ENCODE measurements around the gene DCHS1.

The DCHS1 gene

GRCh38 chr11:6599449-6599848 lies 56.2 kb downstream of the DCHS1 start:
- no peak for TF ChIP-seq CTCF (IDR thresholded peaks at IDR 0.05; ENCODE audit: borderline replicate concordance, control extremely low read depth, extremely low read depth, insufficient read depth, missing control alignments)
- in situ Hi-C loops (cut with MboI; ENCODE audit: low sequenced_read_pairs, unreplicated experiment) = no loop called here
- no peak for DNase-seq (ENCODE audit: low spot score)

- DNase-seq (ENCODE audit: low spot score) = no peak
- no peak for TF ChIP-seq CTCF (IDR thresholded peaks at IDR 0.05; ENCODE audit: borderline replicate concordance, control extremely low read depth, extremely low read depth, insufficient read depth, missing control alignments)
- in situ Hi-C loops (cut with MboI; ENCODE audit: low sequenced_read_pairs, unreplicated experiment) = no loop called here
These were observed 57.1 kb downstream of the DCHS1 start for GRCh38 chr11:6598555-6598954.

GRCh38 chr11:6596239-6596877 lies 59.3 kb downstream of the DCHS1 start:
- no peak for DNase-seq (ENCODE audit: low spot score)
- in situ Hi-C loops (cut with MboI; ENCODE audit: low sequenced_read_pairs, unreplicated experiment) = no loop called here
- no peak for TF ChIP-seq CTCF (IDR thresholded peaks at IDR 0.05; ENCODE audit: borderline replicate concordance, control extremely low read depth, extremely low read depth, insufficient read depth, missing control alignments)

DNA sequence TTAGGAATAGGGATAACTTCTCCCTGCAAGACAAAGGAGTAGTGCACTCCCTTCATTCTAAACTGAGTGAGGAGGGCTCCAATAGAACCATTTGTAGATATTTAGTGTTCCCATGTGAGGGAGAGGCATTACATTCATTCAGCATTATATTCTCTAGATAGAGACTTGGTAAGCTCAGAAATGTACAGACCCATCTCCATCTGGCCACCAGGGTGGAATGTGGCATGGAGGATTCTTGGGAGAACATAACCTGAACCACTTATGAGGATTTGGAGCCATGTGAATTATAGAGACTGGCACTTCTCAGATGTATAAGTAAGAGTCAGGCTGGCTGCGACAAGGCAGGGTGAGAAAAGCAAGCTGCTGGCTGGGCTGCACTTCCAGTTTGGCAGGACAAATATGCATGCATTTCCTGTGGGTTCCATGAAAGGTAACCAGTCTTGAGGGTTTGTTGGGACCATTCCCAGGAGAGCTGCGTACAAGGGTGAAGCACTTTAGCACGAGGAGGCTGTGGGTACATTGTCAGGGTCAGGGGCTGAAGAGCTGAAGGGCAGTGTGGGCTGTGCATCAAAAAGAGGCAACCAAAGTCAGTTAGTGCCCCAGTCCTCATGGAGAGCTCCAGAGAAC lies 61.4 kb downstream of the DCHS1 start:
- DNase-seq (ENCODE audit: low spot score) = no peak
- TF ChIP-seq CTCF (IDR thresholded peaks at IDR 0.05; ENCODE audit: borderline replicate concordance, control extremely low read depth, extremely low read depth, insufficient read depth, missing control alignments) = no peak
- in situ Hi-C loops (cut with MboI; ENCODE audit: low sequenced_read_pairs, unreplicated experiment) = no loop called here

GRCh38 chr11:6588018-6588417 lies 67.6 kb downstream of the DCHS1 start:
- no peak for DNase-seq (ENCODE audit: low spot score)
- in situ Hi-C loops (cut with MboI; ENCODE audit: low sequenced_read_pairs, unreplicated experiment) = no loop called here
- no peak for TF ChIP-seq CTCF (IDR thresholded peaks at IDR 0.05; ENCODE audit: borderline replicate concordance, control extremely low read depth, extremely low read depth, insufficient read depth, missing control alignments)

GRCh38 chr11:6587360-6587953 lies 68.2 kb downstream of the DCHS1 start:
- no peak for DNase-seq (ENCODE audit: low spot score)
- in situ Hi-C loops (cut with MboI; ENCODE audit: low sequenced_read_pairs, unreplicated experiment) = no loop called here
- TF ChIP-seq CTCF (IDR thresholded peaks at IDR 0.05; ENCODE audit: borderline replicate concordance, control extremely low read depth, extremely low read depth, insufficient read depth, missing control alignments) = no peak
